Mucosa of descending colon (tissue), 3 donors: ENCODE data around the gene JTB. TPM values are rescaled to one million over a fixed set of nuclear protein-coding genes. Genes with fewer than 3 reads are reported as not detected.

Experiments used
- ATAC-seq: fragments of 200-7000 bp; cut with Tn5 transposase; one replicate; pipeline ENCODE4 v1.9.1; 2020; ENCODE audit warnings: mild to moderate bottlenecking, moderate library complexity
- DNase-seq, 3 donors: peaks; one replicate each; pipeline ENCODE4 v3.0.0-alpha.2; 2020
- H3K36me3 ChIP-seq: fragments of 200-600 bp; one replicate; pipeline ENCODE4 v1.8.0; 2021; ENCODE audit warnings: low read depth, mild to moderate bottlenecking
- H3K4me1 ChIP-seq: fragments of 200-600 bp; one replicate; pipeline ENCODE4 v1.8.0; 2021; ENCODE audit warnings: low read depth, mild to moderate bottlenecking
- H3K4me3 ChIP-seq: fragments of 200-600 bp; one replicate; pipeline ENCODE4 v1.8.0; 2021; ENCODE audit warnings: mild to moderate bottlenecking
- H3K9me3 ChIP-seq: fragments of 200-600 bp; one replicate; pipeline ENCODE4 v1.8.0; 2021; ENCODE audit warnings: mild to moderate bottlenecking
- intact Hi-C, 2 donors: fragments of 100-400 bp; cut with DNase I in 1 of 2; cut with micrococcal nuclease in 1 of 2; formaldehyde crosslinking; loops; one replicate each; pipeline versions ENCODE4 v1.11.0 to v1.11.1; 2022; cut with DNase I, micrococcal nuclease
- total RNA-seq, 3 donors: library from RNA; stranded (reverse); fragmentation: NEBNext Ultra II Directional in 2 of 3; extraction: Animal tissue kit (Norgen Biotek cat#: 25700) in 2 of 3; gene quantifications; one replicate each; pipeline versions ENCODE4 v1.2.1 to v1.2.4, GENCODE V29; 2021 to 2023
- TF ChIP-seq, protein P1 (sequence below): fragments of 200-600 bp; IDR thresholded peaks from one replicate; pipeline ENCODE4 v1.8.0; 2022; ENCODE audit warnings: antibody characterized with exemption, mild to moderate bottlenecking
- donor health status: DM: no; HTN: no; CAD: no; lungs with moderate emphysema.
- donor health status: DM: no; HTN: no; CAD: no.
- donor health status: DM: no; HTN: yes; CAD: no.

Gene JTB
- total RNA-seq, 3 donors from 2014 or later = 119 to 153 (median 124) TPM

- Histone ChIP-seq H3K9me3 (no peaks in the 10 kb centered on the region), H3K4me1 (peaks cover 31% of the 10 kb centered on the region), H3K36me3 (no peaks in the 10 kb centered on the region), H3K4me3 (peak within 1 kb of the TSS; percentile 36)
- TF ChIP-seq, protein P1, sequence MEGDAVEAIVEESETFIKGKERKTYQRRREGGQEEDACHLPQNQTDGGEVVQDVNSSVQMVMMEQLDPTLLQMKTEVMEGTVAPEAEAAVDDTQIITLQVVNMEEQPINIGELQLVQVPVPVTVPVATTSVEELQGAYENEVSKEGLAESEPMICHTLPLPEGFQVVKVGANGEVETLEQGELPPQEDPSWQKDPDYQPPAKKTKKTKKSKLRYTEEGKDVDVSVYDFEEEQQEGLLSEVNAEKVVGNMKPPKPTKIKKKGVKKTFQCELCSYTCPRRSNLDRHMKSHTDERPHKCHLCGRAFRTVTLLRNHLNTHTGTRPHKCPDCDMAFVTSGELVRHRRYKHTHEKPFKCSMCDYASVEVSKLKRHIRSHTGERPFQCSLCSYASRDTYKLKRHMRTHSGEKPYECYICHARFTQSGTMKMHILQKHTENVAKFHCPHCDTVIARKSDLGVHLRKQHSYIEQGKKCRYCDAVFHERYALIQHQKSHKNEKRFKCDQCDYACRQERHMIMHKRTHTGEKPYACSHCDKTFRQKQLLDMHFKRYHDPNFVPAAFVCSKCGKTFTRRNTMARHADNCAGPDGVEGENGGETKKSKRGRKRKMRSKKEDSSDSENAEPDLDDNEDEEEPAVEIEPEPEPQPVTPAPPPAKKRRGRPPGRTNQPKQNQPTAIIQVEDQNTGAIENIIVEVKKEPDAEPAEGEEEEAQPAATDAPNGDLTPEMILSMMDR = peak; percentile 7
- DNase-seq (peak; percentile 91 to 94 (median 92)), ATAC-seq (peak; percentile 82)
- intact Hi-C loops = no loop called here
These were observed 10.1 kb downstream of the JTB start, which contains the start of gene CREB3L4 for GRCh38 chr1:153967107-153967999. Gene CREB3L4 (plus strand): TSS chr1:153967902. CDS start chr1:153968526, 624 bp downstream.

- H3K9me3 ChIP-seq = no peaks in the 10 kb centered on the region
- ATAC-seq (peak; percentile 9), DNase-seq (peak; percentile 69 to 79 (median 74))
- intact Hi-C loops = no loop called here
- peak overlapping the region; percentile 66 for H3K4me3 ChIP-seq
- peaks cover 47% of the 10 kb centered on the region for H3K4me1 ChIP-seq
- no peaks in the 10 kb centered on the region for H3K36me3 ChIP-seq
- TF ChIP-seq, protein P1 = no peak
These were observed 13.6 kb downstream of the JTB start for GRCh38 chr1:153963850-153964331.

DNA sequence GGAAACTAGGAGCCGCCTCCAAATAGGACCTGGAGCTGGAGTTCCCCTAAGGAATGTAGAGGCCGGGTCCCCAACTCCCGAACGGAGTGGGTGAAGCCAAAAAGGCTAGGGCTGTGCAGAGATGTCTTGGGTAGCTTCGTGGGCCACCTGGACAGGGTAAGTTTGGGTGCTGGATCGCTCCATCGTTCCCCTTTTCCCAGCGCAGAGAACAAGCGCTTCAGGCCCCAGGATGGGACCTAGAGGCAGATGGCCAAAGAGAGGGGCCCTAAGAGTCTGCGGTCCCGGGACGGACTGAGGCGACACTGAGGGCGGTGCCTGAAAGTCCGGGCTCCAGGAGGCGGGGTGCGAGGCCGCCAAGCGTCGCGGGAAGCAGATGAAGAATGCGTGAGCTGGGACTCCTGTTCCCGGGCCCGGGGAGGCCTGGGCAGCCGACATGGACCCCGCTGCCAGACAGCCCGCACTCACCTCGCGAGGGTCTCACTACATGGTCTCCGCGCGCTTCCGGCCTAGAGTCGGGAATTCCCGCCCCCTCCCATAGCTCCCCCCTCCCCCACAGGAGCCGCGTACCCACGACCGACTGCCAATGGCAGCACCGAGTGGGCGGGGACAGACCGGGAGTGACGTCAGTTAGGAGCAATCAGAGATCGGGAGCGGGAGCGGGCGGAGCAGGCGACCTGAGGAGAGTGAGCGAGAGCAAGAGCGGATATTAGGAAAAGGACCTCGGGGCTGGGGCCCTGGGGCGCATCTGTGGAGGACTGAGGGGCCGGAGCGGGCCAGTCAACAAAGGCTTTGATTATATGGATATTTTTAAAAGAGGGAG lies 14.2 kb downstream of the JTB start, which contains the start of gene SLC39A1:
TSS of gene SLC39A1 (minus strand) at position 508 of the 820 bp plus-strand sequence. CDS start 822 bp downstream, outside the sequence.
- intact Hi-C loops = no loop called here
- no peaks in the 10 kb centered on the region for H3K9me3 ChIP-seq

DNA sequence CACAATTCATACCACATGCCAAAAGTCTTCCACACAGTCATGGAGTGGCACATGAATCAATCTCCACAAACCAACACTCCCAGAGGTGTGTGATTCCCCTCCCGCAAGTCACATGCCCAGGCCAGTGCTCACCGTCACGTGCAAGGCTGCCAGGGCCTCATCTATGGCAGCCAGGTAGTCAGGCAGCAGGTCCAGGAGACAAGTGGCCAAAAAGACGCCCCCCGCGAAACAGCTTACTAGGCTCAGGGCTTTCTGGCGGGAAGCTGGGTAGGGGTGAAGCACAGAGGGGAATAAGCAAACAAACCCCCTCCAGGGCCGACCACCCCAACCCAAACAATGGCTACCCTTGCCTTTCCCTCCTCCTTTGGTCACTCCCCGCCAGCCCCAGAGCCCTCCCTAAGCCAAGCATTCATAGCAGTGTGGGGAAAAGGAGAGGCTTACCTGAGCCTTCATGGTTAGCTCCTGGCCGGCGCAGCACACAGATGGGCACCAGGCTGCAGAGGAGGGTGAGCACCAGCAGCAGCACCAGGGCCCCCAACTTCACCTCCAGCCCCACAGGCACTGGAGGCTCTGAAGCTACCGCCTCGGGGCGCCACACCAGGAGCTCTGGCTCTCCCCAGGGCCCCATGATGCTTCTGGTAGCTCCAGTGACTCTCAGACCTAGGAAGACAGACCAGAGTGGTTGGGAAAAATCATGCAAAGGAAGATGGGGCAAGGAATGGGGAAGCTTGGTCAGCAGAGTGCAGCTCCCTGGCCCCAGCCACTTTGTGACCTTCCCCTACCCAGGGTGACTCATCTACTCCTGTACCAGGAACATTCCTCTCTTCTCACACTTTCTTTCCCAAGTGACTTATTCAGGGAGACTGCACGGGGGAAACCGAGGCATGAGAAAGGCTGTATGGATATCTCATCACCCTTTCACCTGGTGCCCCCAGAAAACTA lies 15.1 kb downstream of the JTB start:
- H3K4me1 ChIP-seq = peaks cover 45% of the 10 kb centered on the region
- ATAC-seq (peak; percentile 4), DNase-seq (peak in 1 of 3 donors; percentile 53)
- TF ChIP-seq, protein P1 = no peak
- H3K36me3 ChIP-seq = no peaks in the 10 kb centered on the region
- no peaks in the 10 kb centered on the region for H3K9me3 ChIP-seq
- peak overlapping the region; percentile 66 for H3K4me3 ChIP-seq
- intact Hi-C loops = no loop called here

More for the DNA sequence above, 14.2 kb downstream of the JTB start, which contains the start of gene SLC39A1:
- ATAC-seq (peak; percentile 80), DNase-seq (peak; percentile 99 to 100 (median 100))
- H3K4me3 ChIP-seq = peak within 1 kb of the TSS; percentile 66
- TF ChIP-seq, protein P1 = no peak
- H3K36me3 ChIP-seq = no peaks in the 10 kb centered on the region
- H3K4me1 ChIP-seq = peaks cover 42% of the 10 kb centered on the region
